HG03520 (cell line): ENCODE data around the gene MAPRE2.
A peak's percentile ranks its signal among the peaks of the same experiment; 100 is the strongest.

Experiments used
- ATAC-seq: cut with Tn5 transposase; IDR thresholded peaks from one replicate; pipeline ENCODE4 v1.9.1; 2021; ENCODE audit warnings: mild to moderate bottlenecking, moderate library complexity; ENCODE audit not compliant: unreplicated experiment

Gene MAPRE2

DNA sequence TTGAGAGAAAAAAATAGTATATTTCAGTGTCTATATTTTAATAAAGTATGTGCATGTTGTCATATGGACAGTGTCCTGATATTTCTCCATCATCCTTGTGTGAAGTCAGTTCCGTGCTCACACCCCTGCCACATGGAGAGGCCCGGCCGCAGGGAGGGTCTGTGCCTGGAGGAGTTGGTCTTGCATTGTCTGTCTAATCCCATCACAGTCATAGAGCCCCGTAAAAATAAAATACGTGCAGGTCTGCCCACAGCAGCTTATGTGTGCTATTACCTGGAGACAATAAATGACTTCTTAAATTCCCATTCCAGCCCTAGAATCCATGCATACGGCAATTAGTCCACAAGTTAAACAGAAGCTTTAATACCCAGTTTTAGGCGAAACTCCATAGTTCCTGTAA is 20.1 kb downstream of the MAPRE2 start:
- no peak for ATAC-seq

DNA sequence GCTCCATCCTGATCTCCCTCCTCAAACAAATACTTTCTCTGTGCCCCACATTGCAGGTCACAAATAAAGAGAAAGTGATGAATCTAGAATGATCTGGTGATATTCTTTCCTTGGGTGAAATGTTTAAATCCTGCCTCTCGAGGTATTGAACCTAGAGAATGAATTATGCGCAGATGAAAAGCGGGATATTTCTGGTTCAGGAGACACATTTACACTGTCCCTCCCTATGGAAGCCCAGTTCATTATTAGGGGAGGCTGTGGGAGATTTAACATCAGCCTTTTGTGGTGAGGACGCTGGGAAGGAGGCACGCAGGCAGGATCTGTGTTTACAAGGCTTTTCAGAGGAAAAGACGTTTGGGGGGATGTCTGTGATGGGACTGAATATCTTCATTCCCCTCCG is 20.6 kb downstream of the MAPRE2 start:
- ATAC-seq, result no peak

DNA sequence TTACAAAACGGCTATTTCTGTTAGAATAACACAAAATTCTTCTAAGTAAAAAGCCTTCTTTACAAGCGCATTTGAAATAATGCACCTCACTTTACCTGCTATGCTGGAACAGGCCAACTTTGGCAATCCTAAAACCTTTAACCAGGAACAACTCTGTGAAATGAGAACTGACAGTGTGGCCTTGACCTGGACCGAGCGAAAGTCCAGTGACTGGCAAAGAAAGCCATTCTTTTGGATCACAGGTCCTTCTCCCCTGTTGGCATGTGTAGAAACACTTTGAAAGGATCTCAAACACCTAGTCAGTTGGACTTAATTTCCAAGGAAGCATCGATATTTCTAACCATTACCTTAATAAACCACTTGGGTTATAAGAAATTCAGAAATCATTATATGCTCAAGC is 21.2 kb downstream of the MAPRE2 start:
- no peak for ATAC-seq

DNA sequence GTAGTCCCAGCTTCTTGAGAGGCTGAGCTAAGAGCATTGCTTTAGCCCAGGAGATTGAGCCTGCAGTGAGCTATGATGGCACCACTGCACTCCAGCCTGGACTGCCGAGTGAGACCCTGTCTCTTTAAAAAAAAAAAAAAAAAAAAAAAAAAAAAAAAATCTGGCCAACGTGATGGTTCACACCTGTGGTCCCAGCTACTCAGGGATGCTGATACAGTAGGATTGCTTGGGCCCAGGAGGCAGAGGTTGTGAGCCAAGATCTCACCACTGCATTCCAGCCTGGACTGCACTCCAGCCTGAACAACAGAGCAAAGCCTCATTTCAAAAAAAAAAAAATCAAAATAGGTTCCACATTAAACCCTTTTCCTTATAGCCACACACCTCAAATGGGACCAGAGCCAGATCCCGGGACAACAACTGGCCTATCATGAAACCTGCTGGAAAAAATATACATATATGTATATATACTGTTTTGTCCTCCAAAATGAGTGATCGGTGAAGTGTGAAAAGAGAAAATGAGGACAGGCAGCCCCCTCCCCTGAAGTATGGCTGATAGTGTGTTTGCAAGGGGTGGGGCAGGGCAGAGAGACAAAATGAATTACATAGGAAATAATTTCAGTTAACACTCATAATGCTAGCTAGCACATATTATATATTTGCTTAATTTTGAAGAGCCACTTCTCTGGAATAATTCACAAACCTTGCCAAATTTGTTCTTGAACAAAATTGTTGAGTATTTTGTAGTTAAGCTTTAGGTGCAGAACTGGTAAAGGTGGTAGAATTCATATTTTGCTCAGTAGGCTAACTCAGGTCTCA is 22.9 kb downstream of the MAPRE2 start:
- no peak for ATAC-seq

DNA sequence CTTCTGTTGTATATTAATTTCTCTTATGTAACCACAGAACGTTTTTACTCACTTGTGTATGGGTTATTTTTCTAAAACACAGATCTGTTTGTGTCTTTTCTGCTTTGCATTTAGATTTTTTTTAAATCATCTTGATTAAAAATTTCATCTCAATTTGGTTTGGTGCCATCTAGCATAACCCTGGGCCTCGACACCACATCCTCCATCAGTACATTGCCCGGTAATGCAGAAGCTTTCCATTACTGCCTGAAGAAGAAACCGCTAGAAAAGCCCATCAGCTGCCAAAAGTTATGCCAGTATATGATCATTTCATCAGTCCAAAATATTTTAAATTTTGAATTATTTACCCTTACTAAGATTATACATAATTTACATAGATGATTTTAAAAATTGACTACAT is 26.2 kb downstream of the MAPRE2 start:
- no peak for ATAC-seq

DNA sequence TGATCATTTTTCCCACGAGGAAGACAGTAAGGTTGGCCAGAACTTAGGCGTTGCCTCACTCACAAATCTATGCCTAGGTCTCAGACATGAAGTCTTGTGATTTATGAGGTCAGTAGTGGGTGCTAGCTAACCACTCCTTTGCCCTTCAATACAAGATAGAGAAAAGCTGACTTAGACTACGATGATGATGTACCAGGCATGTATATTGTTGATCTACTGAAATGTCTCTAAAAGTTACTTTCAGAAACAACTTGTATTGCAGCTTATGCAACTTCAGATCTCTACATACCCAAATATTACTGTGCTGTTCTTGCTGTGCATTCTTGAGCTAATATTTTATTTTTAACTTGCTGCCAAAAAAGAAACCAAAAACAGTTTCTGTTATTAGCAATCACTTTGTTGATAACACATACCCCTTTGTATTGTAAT is 30.6 kb downstream of the MAPRE2 start:
- ATAC-seq, result peak; percentile 82

DNA sequence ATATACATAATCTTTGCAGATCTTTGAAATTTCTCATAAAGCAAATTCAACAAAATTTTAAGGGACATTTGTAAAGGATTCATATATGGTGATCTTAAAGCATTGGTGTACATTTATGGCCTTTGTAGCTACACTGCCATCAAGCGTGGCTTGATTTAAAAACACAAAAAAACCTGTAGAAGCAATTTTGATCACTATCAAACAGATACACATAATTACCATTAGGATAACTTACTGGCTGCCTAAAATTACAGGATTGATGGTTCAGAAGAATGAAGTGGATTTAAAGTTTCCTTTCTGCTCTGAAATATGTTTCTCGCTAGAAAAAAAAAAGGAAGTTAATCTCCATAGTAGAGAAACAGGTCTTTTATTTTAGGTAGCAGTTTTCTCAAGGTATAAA is 31.4 kb downstream of the MAPRE2 start:
- ATAC-seq, result no peak

DNA sequence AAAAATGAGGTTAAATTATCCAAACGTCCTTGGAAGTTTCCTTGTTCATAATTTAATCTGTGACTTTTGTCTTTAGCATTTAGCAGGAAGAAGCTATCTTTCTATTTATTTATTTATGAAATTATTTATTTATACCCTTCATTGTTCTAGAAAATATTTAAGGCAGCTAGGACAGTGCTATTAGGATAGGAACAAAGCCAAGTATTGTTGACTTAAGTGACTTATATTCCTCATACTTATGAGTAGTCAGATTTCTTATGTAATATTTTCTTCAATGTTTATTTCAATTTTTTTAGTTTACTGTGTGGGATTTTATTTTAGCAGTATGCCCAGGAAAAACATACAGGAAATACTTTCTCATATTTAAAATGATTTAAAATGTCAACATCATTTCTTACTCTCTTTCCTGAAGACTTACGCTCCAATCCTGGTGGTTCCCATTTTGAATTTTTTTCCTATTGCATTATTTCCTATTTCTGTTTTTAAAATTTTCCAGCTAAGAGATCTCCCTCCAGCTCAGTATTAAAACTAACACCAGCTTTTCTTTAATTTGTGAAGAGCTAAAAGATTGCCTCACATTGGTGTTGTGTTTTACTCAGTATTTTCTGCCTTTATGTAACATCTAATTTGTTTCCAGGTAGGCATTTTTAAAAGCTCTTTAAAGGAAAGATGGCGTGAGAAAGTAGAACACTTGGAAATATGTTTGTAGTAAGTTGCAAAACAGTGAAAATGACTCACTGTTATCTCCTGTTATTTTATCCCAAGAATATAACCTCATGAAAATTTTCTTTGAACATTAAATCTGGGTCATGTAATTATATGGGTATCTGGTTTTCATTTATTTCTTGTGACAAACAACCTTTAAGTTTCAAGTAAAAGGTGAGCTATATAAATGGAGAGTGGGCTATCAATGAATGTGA is 32.2 kb downstream of the MAPRE2 start:
- ATAC-seq, result no peak

DNA sequence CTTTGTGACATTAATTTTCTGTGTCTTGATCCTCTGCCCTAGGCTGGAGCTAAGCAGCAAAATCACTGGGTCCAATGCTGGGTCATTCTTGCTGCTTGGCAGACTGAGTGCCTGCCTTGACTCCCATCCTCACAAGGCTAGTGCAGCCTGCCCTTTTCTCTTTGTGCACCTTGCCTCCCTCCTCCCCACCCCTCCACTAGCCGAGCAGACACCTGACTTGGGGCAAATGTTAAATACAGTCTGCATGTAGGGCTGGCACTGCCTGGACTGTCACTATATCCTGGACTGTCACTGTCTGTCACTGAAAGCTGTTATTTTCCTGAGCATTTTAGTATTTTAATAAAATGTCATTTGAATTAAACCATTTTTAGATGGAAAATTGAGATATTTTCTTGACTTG is 33.4 kb downstream of the MAPRE2 start:
- ATAC-seq, result no peak

DNA sequence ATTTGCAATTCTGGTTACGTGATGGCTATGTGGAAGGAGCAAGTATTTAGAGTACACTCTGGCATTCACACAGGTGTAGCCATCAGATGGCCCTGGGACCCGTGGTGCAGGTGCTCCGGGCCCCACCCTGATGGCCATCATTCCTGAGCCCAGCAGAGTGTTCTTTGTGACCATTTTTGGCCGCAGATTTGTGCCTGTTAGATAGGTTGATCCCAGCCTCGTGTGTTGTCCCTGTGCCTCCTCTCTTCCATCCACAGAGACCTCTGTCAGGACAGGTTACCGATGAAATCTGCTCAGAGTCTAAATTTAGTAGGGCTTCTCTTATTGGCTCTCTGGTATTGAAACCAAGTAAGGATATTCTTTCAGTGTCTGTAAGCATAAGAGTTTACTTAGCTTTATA is 33.9 kb downstream of the MAPRE2 start:
- ATAC-seq, result no peak

DNA sequence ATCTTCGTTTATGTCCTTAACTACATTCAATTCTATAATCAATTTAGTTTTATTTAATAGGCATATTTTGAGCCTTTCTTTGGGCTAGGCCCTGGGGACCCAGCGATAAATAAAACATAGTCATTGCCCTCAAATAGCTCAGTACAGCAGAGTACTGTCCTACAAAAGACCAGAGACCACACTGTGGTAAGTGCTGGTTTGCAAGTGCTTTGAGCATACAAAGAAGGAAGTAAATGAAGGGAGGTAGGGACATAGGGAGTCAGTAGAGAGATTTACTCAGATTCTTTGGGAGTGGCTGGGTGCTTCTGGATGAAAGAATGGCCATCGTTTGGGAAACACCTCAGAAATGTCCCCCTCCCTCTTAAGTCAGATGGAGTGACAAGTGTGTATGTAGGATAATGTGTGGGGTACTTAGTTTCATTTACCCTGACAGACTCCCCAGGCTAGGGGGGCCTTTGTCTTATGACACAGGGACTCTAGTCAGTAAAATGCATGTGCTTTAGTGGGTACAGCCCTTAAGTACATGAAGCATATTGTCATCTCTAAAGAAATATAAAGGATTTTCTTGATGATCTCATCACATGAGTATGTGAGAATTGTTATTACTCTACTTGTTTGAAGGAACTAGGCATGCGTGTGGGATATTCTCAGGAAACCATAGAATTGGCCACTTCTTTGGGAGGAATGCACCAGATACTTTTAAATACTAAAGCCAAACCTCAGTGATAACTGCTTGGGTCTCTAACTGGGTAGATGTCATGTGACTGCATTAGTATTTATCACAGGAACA is 35.1 kb downstream of the MAPRE2 start:
- no peak for ATAC-seq

DNA sequence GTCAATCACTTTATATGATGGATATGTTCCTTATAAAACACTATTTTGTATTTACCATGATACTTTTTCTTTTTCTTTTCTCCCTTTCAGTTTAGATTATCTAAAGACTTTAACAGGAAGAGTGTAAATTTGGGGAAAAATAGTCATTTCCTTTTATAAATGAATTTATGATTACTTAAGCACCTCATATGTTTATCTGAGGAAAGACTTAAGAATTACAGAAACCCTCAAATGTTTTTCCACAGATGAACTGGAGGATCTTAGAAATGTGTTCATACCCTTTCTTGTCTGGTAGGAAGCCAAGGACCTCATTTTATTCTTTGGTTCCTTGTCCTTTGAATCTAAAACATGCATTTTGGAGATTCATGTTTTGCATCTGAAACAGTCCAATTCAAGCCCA is 36.7 kb downstream of the MAPRE2 start:
- no peak for ATAC-seq

DNA sequence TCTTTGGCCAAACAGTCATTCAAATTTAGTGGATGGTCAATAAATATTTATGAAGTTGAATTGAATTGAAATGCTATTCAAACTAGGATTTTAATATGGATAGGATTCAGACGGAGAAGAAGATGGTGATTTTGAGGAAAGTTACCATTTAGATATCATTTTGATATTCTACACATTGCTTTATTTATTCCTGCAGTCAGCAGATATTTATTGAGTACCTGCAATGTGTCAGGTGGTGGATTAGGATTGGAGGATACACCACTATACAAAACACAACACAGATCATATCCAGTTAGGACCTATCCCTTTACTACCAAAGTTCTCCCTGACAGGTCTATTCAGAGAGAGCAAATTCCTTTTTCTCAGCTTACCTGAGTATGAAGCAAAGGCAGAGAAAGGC is 38.8 kb downstream of the MAPRE2 start:
- no peak for ATAC-seq

DNA sequence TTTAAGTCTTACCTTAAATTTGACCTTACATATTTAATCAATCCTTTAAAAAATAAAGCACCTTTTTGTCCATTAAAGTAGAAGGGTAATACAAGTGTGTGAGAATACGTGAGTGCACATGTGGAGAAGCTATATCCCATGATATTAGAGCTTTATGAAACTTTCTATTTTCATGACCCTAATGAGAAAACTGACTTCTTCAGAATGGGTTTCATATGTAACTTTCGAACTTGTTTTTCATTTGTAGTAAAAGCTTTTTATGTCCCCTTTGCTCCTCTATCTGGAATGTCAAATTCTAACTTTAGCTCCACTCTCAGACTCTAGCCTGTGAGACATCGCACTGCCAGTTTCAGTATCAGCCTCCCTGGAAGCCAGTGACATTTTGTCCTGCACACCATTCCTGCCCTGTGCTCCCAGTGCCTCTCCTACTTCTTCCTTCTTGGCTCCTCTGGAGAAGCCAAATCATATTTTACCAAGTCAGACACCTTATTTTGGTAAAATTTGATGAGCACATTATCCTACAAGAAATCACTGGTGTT is 42.0 kb downstream of the MAPRE2 start:
- ATAC-seq, result no peak

DNA sequence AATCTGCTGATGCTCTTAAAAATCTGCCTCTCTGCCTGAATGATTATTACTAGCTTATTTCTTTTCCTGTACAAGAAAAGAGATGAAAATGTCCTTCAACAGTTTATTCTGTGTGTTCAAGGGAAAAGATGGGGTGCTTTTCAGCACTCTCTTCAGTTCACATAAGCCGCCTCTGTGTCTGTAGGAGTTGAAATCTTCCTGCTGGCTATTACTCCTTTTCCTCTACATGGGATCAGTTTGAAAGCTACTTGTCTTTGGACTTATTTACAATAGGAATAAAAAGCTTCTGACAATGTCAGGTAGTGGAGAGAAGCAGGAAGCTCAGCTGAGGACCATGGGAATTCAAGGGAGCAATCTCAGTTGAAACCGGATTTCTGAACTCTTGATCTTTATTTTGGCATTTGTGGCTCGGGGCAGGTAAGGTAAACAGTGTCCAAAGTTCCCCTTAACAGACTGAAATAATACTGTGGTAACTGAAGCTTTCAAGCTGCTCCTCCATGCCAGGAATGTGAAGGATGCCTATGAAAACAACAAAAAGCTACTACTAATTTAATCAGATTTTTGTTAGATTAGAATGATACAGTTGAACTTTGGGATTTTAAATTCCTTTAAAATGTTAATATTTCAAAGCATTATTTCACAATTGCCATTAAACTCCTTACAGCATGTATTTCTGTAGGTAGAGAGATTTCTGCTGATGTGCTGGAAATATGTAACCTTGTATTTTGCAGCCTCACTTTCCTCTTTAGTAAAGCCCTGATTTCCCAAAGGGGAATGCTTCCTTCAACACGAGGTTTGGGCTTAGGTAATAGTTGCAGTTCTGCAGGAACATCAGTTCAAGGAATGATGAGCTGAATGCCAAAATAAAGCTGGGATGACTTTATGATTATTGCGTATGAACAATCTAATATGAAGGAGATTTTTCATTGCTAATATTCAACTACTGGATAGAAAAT is 43.6 kb downstream of the MAPRE2 start:
- no peak for ATAC-seq

DNA sequence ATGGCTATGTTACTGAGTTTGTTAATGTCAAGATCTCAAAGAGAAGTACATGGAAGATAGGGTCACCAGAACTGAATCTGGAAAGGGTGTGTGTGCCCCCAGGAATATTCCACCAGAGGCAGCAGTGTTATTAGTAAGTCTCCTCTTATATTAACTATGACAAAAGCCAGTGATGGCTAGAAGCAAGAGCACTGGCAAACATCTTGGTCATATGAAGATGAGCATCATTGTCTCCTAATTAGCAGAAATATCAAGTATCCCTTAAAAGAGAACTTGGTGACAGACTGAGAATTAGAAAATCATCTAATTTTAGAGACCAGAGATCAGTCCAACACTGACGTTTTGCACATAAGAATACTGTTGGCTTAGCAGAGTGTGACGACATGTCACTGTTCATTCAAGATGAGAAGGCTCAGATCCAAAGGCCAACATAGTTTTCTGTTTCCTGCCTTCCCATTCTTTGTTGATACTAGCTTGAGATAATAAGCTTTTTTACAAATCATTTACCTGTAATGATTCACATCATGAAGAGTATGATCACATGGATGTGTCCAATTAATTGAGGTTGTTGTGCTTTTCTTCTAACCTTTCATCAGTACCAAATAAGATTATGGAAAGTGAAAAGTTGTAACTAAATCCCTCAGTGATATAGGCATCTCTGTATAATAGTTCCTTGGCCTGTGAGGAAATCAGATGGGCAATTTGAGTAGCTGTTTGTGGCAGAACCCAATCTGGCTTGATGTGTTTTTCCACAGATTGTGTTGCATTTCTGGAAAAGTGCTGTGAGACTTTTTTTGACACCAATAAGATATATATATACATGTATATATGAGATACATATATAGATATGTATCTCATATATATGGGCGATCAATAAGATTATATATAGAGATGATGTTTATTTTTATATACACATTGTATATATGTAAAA is 44.5 kb downstream of the MAPRE2 start:
- no peak for ATAC-seq

DNA sequence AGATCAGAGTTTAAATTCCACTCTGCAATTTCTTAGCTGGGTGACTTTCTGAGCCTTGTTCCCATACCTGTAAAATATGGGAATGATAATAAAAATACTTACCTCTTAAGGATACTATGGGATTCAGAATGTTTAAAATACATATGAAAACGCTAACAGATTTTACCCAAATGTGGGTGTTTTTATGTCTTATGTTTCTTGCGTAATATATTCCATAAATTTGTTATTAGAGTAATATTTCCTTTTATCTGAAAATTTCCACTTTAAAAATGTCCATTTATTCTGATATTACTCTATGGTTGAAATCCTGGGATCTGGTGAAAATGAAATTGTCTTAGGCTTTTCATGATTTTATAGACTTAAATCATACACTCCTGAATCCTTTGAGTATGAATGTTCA is 45.5 kb downstream of the MAPRE2 start:
- no peak for ATAC-seq

DNA sequence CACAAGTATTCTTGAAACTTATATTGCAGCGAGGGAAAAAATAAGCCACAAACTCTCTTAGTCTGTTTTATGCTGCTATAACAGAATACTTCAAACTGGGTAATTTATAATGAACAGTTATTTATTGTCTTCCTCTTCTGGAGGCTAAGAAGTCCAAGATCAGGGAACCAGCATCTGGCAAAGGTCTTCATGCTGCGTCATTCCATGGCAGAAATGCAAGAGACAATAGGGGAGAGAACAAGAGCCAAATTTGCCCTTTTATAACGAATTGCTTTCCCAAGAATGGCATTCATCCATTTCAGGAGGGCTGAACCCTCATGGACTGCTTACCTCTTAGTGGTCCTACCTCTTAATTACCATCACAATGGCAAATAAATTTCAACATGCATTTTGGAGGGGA is 46.5 kb downstream of the MAPRE2 start:
- no peak for ATAC-seq

DNA sequence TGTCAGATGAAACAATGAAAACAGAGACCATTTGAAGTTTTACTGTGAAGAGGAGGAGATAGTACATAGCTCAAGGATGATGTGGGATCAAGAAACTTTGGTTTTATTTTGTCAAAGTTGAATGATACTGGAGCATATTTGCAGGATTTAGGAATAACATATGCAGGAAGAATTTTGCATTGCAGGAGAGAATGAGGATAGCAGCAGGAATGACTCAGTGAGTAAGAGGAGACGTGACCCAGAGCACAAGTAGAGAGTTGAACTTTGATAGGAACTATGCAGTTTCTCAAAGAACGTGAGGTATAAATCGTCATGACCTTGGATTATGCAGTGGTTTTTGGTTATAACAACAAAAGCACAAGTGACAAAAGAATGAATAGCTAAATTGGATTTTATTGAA is 47.7 kb downstream of the MAPRE2 start:
- ATAC-seq, result no peak
